Spleen (tissue), 7 donors: ENCODE measurements around the gene CRKL.

Source experiments
- CTCF ChIP-seq, 11 experiments: fragments of 200-600 bp in 7 of 11; fragments of 450-650 bp in 4 of 11; sonication (generic) in 4 of 11; IDR thresholded peaks in 8 of 11; conservative IDR thresholded peaks in 3 of 11; 1 replicate in 7 of 11; 2 replicates in 4 of 11; pipeline versions ENCODE4 v1.4.0 to v1.8.0; 2016 to 2021; ENCODE audit warnings: antibody characterized with exemption in 11 of 11, inconsistent platforms in 4 of 11, mild to moderate bottlenecking in 1 of 11
- POLR2A ChIP-seq, 3 donors: fragments of 450-650 bp; IDR thresholded peaks; one replicate each; pipeline ENCODE4 v1.5.1; 2017; ENCODE audit warnings: antibody characterized with exemption in 3 of 3, mild to moderate bottlenecking in 1 of 3
- POLR2AphosphoS5 ChIP-seq, 3 donors: sonication (generic); formaldehyde crosslinking; IDR thresholded peaks; one replicate each; pipeline ENCODE4 v1.5.1; 2017; ENCODE audit warnings: antibody characterized with exemption in 3 of 3
- donor health status: DM: no; HTN: no; CAD: no; lungs with moderate emphysema.
- donor health status: DM: no; HTN: no; CAD: no.
- donor health status: DM: no; HTN: no; CAD: no.

- TF ChIP-seq CTCF (IDR thresholded peaks at IDR 0.05 in 8 of 11, conservative IDR thresholded peaks at IDR 0.05 in 3 of 11) (no peak), POLR2AphosphoS5 (IDR thresholded peaks at IDR 0.05) (no peak), POLR2A (IDR thresholded peaks at IDR 0.05) (no peak)
Measured at GRCh38 chr22:20983081-20983771, 66.0 kb downstream of the CRKL start.
